OCI-M2 (cell line): ENCODE results near the gene MAML2.

Source experiments
- DNase-seq: peaks from one replicate; lab custom pipeline; 2025; ENCODE audit not compliant: unreplicated experiment; lab: John Stamatoyannopoulos, UW

Gene MAML2

DNA sequence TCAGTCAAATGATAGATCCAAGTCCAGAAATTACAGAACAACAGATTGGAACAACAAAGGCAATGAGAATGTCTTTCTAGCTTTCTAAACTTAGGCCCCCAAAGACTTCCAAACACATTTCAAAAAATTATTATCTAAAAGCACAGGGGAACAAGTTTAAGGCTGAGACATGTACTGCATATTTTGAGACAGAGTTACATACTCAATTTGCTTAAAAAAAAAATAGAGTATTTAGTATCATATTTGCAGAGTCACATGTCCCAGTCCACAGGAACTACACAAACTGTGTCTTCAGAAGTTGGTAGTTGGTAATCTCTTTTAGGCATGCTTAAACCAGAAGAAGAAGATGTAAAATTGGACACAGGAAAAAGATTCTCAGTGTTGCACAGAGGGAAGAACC, 127.2 kb downstream of the MAML2 start:
- no peak for DNase-seq

DNA sequence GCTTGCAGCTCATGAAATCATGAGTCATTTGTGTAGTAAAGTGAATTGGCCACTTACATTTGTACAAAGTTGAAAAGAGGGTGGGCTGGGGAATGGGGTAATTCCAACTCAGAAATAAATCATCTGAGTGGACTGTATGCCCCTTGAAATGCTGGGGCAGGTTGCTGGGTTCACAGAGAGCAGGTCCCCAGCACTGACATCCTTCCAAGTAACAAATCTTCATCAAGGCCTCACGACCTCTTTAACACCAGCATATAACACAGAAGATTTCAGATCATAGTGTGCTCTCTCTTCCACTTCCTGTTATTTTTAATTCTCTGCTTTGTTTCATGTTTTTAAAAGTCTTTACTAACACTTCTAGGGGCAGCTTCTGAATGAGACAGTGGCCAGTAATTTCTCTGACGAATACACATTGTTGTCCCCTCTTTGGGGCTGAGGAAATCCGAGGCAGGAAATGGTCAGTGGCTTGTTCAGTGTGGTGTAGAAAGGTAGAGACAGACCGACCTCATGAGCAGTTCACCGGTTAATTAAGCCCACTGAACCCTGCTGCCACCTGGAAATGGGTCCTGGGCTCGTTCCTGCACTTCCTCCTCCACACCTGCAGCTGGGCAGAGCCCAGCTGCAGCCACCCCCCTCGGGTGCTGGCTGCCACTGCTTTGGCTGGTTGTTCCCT, 127.7 kb downstream of the MAML2 start:
- no peak for DNase-seq

DNA sequence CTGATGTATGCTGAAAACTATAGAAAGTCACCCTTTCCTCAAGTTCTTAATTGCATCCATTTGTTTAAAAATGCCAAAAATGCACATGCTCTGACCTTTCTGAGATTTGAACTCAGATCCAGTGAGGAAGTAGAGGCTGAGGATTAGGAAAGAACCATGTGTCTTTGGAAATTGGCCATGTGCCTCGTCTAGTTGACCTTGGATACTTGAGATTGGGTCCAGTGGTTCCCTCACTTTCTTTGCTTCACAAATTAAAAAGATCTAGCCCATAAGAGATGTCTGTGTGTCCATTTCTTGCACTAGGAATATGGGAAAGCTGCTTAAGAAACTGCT, 128.3 kb downstream of the MAML2 start:
- DNase-seq = no peak

DNA sequence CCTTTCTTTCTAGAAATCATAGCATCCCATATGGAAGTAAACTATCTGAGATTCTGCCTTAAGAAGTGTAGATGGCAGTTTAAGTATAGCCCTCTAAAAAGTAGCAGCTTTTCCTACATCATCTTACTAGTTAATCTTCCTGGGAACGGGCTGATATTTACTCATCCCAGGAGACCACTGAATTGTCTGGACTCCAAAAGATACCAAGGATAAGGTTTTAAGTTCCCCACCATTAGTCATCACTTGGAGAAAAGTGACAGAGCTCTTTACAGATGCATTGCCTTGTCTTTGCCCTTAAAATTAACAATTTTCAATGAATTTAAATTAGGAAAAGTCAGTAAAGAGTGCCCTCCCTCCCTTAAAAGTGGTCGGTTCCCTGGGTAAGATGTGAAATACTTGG, 129.5 kb downstream of the MAML2 start:
- no peak for DNase-seq

DNA sequence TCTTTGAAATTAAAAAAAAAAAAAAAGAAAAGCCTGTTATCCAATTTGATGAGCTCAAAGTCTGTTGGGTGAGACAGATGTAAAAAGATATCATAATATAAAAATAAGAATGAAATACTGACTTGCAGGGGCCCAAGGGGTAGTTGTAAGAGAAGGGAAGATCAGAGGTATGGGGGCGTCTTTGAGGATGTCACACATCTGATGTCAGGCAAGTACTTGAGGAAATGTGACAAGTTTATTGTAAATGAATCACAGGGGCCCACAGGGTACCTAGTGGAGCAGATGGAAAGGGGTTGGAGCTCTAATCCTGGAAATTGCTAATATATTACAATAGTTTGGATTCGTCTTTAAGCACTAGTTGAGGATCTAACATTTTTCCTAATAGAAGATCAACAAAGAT, 131.6 kb downstream of the MAML2 start:
- no peak for DNase-seq

DNA sequence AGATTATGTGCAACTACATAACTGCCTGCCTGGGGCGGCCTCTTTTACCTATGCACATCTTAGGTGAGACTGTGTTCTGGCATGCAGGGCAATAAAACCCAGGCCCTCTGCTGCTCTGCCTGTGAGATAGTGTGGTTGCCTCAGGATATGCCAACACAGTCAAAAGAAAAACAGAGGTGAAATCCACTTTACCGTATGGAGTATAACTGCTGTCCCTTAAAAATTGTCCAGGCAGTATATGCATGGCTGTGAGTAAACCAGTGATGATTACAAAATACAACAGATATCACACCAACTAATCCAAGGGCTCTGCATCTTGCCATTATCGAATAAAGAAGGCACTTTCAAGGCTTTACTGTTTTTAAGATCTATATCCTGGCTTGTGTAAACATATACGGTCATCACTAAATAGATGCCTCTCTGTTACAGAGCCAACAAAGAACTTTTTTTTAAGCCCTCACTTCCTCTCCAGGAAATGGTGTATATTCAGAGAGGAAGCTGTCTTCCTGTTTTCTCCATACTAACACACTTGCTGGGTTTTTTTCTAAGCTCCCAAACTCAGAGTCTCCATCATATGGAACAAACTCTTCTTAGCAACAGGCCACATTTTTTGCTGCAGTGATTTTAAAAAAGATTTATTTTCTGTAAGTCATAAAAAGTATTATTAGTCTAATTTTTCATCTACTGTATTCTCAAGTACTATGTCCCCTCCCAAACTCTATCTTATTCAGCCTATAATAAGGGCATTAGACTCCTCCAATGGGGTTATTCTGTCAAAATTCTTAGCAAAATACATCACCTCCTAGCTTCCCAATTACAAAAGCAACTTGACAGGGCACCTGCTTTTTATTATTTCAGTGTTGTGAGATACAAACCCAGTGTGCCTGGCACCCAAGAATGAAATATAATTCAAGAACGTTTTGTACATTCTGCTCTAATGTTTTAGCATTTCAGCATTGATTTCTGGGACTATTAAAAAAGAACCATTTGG, 135.2 kb downstream of the MAML2 start:
- DNase-seq = no peak

DNA sequence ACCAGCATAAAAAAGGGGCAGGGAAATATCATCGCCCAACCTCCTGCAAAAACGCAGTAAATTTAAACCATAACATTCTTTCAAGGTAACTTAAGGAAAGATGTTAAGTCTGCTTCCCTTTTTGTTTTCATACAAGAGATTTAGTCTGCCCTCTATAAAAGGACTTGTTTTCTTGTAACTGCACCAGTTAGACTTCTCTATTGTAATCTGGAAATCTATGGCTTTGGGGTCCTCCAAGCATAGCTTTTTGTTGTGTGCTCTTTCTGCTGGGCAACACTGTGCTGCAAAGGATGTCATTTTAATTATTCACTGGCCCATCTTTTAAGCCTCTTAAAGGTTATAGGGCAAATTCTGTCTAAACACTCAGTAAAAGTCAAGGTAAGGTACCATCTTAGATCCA, 136.0 kb downstream of the MAML2 start:
- DNase-seq = no peak

DNA sequence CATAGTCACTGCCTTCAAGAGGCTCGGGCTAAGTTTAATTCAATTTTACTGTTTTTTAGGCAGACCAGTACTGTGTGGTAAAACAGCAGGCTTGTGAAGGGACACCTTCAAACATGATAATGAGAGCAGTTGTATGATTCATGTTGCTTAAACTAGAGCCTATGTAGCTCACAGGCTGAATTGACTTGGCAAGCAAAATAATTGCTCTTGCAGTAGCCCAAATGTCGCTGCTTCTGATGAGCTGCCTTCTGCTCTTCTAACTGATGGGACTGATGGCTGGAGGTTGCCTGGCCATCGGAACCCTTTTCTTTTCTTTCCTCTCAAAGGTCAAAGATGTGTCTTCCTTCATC, 137.6 kb downstream of the MAML2 start:
- no peak for DNase-seq

DNA sequence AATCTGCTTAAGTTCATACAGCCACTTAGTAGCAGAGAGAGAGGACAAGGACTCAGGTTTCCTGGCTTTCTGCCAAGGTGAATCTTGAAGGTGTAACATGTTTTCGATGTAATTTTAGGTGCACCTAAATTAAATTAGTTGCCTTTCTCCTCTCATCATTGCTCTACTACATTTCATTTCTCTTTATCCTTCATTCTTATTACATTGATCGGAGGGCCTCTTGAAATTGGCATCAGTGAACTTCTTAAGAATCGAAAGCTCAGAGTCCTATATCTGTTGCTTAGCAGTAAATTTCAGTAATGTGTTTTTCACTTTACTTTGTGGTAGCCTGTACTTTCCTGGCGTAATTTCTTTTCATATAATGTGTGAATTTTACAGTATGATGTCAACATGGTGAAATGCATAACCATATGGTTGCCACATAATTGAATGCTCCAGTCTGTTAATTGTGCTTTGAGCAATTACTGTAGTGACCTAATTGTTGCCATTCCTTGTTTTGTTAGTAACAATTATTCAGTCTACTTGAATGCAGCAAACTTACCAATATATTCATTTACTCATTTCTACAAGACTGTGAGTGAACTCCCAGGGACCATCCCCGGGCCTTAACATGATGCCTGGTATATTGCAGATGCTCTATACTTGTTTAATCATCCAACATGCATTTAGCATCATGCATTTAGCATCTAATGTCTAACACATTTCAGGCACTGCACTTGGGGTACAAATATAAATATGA, 138.1 kb downstream of the MAML2 start:
- DNase-seq = no peak

DNA sequence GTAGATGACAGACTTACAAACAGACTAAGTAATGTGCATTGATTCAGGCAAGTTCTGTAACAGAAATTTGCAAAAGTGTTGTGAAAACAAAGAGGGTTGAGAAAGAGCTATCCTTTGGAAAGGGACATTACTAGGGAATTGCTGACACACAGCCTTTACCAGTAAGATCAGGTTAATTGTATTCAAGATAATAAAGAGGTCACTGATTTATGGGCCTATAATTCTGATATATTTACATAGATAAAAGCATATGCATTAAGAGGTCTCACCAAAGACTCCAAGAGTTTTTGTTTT, 138.7 kb downstream of the MAML2 start:
- no peak for DNase-seq

DNA sequence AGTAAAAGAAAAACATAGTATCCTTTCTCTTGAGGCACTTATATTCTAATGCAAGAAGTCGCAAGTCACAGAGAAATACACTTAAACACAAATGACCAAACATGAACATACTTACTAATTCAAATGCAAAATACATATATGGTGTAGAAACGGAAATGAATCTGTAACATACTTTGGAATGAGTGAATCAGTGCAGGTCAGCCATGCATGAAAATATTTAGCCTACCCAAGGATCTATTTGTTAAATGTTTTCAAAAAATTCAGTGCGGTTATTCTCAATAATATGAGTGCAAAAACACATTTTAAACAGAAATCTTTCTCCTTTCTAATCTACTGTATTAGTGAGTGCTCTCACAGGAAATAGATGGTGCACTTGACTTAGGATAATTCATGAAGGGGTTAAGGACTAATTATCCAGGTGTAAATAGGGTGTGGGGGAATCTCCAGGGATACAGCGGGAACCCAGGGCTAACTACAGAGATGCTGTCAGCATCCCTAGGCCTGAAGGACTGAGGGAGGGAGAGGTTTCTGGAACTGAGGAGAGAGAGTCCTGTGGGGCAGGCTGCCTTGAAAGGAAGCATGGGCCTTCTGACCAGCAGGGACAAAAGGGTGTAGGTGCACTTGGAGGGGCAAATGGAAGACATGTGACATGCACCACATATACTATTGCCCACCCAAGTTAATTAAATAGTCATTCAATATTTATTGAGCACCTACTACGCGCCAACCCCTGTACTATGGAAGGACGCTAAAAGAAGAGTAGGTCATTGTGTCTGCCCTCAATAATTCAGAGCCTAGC, 139.2 kb downstream of the MAML2 start:
- DNase-seq = no peak

DNA sequence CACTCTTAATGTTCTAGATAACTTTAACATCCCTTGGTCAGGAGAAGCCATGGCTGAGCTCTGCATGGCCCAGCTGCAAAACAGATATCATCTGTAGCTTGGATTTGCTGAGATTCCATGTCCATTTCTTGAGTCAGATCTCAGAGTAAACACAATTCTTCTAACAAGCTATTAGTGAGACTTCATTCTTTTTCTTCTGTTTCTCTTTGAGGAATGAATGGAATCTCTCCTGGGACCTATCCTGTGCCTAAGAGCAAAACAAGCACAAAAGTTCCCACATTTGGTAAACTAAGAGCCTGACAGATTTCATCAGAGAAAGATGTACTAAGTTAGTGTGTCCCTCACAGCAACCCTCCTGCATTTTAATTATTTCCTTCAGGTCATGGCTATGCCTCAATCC, 142.8 kb downstream of the MAML2 start:
- no peak for DNase-seq

DNA sequence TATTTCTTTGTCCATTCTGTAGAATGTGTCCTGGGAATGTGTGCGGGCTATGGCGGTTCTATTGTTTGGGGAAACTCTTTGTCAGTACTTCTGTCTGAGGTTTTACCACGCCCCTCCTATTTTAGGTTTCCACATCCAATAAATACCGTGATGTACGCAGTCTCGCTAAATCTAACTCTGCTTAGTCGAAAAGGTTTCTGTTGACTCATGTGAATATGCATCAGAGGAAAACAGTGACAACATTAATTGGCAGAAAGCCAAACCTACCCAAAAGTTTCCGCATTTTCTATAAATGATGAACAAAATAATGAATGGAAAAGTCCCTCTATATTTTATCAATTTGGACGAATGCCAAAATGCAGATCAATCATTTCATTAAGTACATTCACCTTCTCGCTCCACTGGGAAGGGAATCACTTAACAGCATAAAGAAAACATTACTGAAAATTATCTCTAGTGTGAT, 143.4 kb downstream of the MAML2 start:
- DNase-seq = no peak

DNA sequence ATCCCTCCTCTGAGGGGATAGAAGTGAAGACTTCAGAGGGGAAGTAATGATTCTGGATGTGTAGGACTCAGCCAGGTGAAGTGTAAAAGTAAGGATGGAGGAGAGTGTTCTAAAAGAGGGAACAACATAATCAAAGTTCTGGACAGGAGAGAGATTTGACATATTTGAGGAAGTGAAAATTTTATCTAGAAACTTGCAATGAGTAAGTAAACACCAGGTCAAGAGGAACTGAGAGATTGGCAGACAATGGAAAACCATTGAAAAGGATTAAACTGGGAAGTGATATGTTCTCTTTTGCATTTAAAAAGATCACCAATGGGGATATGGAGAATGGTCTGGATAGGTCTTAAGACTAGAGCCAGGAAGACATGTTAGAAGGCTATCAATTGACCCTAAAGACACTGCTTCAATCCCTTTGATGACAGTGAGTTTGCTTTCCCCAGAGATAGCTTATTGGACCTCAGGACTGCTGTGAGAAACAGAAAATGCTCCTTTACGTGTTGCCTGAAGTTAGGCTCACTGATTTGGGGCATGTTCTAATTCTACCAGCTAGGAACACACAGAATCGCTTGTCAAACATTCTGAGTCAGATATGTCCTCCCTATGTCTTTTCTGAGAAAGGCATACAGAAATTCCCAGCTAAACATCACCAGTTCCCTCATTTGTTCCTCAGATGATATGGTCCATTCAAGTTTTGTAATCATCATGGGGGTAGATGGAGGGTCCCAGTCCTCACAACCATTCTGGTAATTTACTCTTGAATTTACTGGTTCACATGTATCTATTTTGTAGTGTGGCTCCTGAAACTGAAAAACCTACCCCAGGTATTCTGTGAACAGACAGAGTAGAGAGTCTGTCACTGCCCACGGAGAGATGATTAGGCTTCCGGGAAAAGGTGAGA, 144.9 kb downstream of the MAML2 start:
- DNase-seq = peak; percentile 13

DNA sequence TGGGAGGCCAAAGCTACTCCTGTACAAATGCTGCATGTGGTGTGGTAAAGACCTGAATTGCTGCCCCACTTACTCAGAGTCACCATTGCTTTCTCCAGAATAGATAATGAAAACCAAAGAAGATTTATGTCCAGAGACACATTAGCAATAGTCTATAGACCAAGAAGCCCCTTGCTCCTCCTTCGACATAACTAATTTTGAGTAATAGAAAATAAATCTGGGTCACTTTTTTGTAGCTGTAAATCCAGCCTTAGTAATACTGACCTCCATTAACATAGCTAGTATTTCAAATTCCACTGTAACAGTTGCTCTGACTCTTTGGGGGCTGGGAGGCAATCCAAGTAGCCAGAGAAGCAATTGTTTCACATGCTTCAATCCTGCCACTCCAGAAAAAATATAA, 145.9 kb downstream of the MAML2 start:
- no peak for DNase-seq

DNA sequence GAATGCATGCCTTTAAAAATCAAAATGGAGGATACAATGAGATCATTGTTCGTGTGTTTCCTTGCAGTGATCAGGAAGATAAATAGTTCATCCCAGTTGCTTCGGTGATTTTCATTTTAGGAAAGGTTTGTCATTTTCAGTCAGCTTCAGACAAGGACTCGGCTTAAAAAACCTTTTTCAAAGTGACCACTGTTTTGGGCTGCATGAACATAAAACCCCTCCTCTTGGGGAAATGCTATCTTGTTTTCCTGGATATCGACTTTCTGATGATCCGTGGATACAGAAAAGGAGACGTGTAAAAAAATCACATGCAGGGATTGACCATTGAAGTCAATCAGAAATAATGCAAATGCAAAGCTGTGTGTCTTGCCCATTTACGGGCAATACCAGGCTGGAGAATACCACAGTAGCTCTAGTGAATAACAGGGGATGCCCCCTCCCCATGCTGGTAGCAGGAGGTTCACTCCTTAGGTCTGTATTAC, 146.8 kb downstream of the MAML2 start:
- DNase-seq = no peak

DNA sequence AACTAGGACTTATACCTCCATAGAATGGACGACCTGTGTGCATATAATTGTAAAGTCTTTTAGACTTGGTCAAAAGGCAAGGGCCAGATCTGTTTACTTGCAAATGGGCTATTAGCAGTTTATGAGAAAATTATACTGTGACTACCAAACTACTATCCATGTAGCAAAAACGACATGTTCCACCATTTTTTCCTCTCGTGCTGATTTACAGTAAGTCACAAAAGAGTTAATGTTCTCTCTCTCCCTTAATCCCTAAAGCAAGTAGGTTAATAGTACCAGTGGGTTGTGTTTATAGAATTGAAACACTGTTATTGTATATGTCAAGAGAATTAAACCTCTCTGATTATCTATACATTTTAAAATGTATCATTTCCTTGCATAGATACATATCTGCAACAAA, 147.3 kb downstream of the MAML2 start:
- no peak for DNase-seq

DNA sequence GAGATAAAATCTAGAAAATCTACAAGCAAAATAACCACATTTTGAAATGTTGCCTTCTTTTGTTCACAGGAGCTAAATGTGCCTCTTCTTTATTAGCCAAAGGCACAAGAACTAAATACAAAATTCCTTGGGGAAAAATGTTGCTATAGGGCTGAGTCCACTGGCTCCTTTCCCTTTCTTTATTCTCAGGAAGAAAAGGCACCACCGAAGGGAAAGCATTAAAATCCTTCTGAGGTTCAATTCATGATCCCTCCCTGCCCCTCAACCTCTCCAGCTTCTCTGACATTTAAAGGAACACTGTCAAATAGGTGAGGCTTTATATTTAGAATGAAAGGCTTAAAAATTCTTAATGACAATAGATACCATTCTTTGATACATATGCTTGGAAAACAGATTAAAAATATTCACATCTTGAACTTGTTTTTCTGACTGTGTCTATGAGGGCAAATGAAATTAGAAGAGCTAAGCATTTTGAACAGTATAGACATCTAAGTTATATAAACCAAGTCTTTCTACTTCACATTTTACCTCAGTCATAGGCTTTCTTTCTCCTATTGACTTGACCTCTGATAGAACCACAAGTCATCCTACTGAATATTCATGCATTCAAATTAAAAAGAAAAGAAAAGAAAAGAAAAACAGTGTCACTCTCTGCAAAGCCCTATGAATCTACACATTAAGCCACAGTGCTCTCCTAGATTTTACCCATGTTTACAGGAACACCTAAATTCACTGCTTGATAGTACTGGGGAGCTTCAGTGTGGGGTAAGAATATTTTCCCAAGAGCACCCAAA, 148.2 kb downstream of the MAML2 start:
- no peak for DNase-seq

DNA sequence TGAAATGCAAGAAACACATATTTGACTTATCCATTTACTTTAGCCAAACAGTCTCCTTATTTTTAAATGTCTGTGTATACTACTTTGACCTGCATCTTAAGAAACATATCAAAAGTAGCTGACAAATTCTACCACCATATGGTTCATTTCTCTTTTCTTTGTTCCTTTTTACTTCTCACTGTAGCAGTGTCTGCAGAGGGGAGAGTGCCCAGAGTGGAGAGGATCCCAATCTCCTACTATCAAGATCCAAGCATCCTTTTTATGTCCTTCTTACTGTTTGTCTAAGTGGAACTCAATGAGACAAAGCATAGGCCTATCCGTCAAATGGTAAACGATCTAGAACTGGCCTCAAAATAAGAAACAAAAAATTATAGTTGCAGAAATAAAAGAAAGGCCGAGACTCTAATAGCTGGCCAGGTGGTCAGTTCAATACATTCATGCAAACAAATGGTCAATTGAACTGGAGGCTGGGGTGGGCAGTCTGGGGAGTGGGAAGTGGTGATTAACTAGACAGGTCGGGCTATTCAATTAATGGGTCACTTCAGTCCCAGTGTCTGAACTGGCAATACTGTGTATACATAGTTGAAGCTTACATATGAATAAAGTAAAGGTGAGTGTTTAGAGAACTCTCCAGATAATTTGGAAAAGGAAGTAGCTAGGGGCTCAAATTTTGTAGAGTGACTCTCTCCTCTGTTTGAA, 149.1 kb downstream of the MAML2 start:
- no peak for DNase-seq
